HFFc6 (cell line): ENCODE data around the gene SH3GL1. TPM values are rescaled to one million over a fixed set of nuclear protein-coding genes. Genes with fewer than 3 reads are reported as not detected.

Experiments
- DNase-seq: peaks from one replicate; pipeline ENCODE4 v3.0.0-alpha.2; 2018
- H3K27ac Mint-ChIP-seq: 2 replicates; pipeline ENCODE4 v1.8.0; 2020; ENCODE audit warnings: mild to moderate bottlenecking, mixed read lengths
- H3K27me3 Mint-ChIP-seq: 2 replicates; pipeline ENCODE4 v1.8.0; 2021; ENCODE audit warnings: mild to moderate bottlenecking, moderate library complexity, mixed read lengths; ENCODE audit not compliant: insufficient read depth
- H3K36me3 Mint-ChIP-seq: 2 replicates; pipeline ENCODE4 v1.8.0; 2021; ENCODE audit warnings: low read depth, mixed read lengths
- H3K4me1 Mint-ChIP-seq: 2 replicates; pipeline ENCODE4 v1.8.0; 2020; ENCODE audit warnings: low read depth, mixed read lengths
- H3K4me3 Mint-ChIP-seq: 2 replicates; pipeline ENCODE4 v1.8.0; 2020; ENCODE audit warnings: mild to moderate bottlenecking, moderate library complexity, mixed read lengths
- H3K9me3 Mint-ChIP-seq: 2 replicates; pipeline ENCODE4 v1.8.0; 2020; ENCODE audit warnings: mild to moderate bottlenecking, mixed read lengths
- CTCF ChIP-seq: fragments of 200-600 bp; sonication (generic); IDR thresholded peaks from 2 replicates; pipeline ENCODE4 v1.5.0; 2021; ENCODE audit warnings: antibody characterized with exemption, mild to moderate bottlenecking
- total RNA-seq, 6 experiments: library from RNA; stranded (reverse); fragmentation: NEBNext Ultra II Directional; extraction: Animal tissue kit (Norgen Biotek cat#: 25700); gene quantifications; 2 replicates in 1 of 6; 3 replicates in 5 of 6; pipeline ENCODE4 v1.2.3, GENCODE V29; 2021

SH3GL1 gene
- total RNA-seq, 6 experiments from 2014 or later = 102 to 126 (median 110) TPM

- H3K4me3 Mint-ChIP-seq = no peak overlapping the region
- TF ChIP-seq CTCF = no peak
- no peaks in the 10 kb centered on the region for H3K4me1 Mint-ChIP-seq
- peaks cover 4% of the 10 kb centered on the region for H3K27me3 Mint-ChIP-seq
- no peak for DNase-seq
- H3K36me3 Mint-ChIP-seq = no peaks in the 10 kb centered on the region
- no peak overlapping the region for H3K27ac Mint-ChIP-seq
- peaks cover 10% of the 10 kb centered on the region for H3K9me3 Mint-ChIP-seq
These were observed 74.0 kb downstream of the SH3GL1 start for GRCh38 chr19:4326215-4326836.

- DNase-seq = no peak
- Mint-ChIP-seq H3K27ac (no peak overlapping the region), H3K9me3 (peaks cover 28% of the 10 kb centered on the region), H3K36me3 (peaks cover 11% of the 10 kb centered on the region), H3K4me3 (no peak overlapping the region), H3K4me1 (no peaks in the 10 kb centered on the region), H3K27me3 (peaks cover 2% of the 10 kb centered on the region)
- TF ChIP-seq CTCF = no peak
These were observed 76.1 kb downstream of the SH3GL1 start for GRCh38 chr19:4324228-4324627.

GRCh38 chr19:4323692-4324091, 76.7 kb downstream of the SH3GL1 start:
- TF ChIP-seq CTCF = no peak
- no peak overlapping the region for H3K4me3 Mint-ChIP-seq
- H3K9me3 Mint-ChIP-seq = peaks cover 30% of the 10 kb centered on the region
- H3K27me3 Mint-ChIP-seq = peaks cover 2% of the 10 kb centered on the region
- no peak overlapping the region for H3K27ac Mint-ChIP-seq
- peaks cover 16% of the 10 kb centered on the region for H3K36me3 Mint-ChIP-seq
- no peak for DNase-seq
- H3K4me1 Mint-ChIP-seq = no peaks in the 10 kb centered on the region

GRCh38 chr19:4322942-4323665, 77.2 kb downstream of the SH3GL1 start:
- Mint-ChIP-seq H3K4me1 (no peaks in the 10 kb centered on the region), H3K36me3 (peaks cover 22% of the 10 kb centered on the region), H3K9me3 (peaks cover 30% of the 10 kb centered on the region), H3K4me3 (no peak overlapping the region), H3K27ac (no peak overlapping the region), H3K27me3 (peaks cover 2% of the 10 kb centered on the region)
- no peak for TF ChIP-seq CTCF
- DNase-seq = no peak

- TF ChIP-seq CTCF = no peak
- Mint-ChIP-seq H3K4me1 (no peaks in the 10 kb centered on the region), H3K27ac (no peak overlapping the region)
These were observed 79.9 kb downstream of the SH3GL1 start for GRCh38 chr19:4320419-4320818.

More at GRCh38 chr19:4320419-4320818, 79.9 kb downstream of the SH3GL1 start:
- DNase-seq = no peak
- Mint-ChIP-seq H3K9me3 (peaks cover 30% of the 10 kb centered on the region), H3K4me3 (no peak overlapping the region), H3K27me3 (no peaks in the 10 kb centered on the region; the same call in 1 of the 2 replicates), H3K36me3 (peaks cover 25% of the 10 kb centered on the region)
